ENCODE measurements around the gene SOX5.
"Not testable (repeated sequence)": the region's sequence is repeated elsewhere in the genome, so short reads cannot be mapped to it uniquely, and the experiment has no call there.

The SOX5 gene

GRCh38 chr12:23906329-23906728 lies 43.1 kb downstream of the SOX5 start:
- no peak for DNase-seq

- no peak for DNase-seq
Observed at GRCh38 chr12:23899434-23899833, 50.0 kb downstream of the SOX5 start.

GRCh38 chr12:23898121-23898520 lies 51.3 kb downstream of the SOX5 start:
- no peak for DNase-seq

GRCh38 chr12:23895792-23896218 lies 53.7 kb downstream of the SOX5 start:
- no peak for DNase-seq

- no peak for DNase-seq
Observed at GRCh38 chr12:23893611-23894010, 55.9 kb downstream of the SOX5 start.

GRCh38 chr12:23891115-23891514 lies 58.4 kb downstream of the SOX5 start:
- no peak for DNase-seq

- DNase-seq = no peak
Observed at GRCh38 chr12:23889069-23889440, 60.4 kb downstream of the SOX5 start.

- DNase-seq = no peak
Observed at GRCh38 chr12:23888396-23889068, 60.9 kb downstream of the SOX5 start.

GRCh38 chr12:23887055-23887835 lies 62.2 kb downstream of the SOX5 start:
- no peak for DNase-seq

- no peak for DNase-seq
Observed at GRCh38 chr12:23885394-23885793, 64.1 kb downstream of the SOX5 start.

GRCh38 chr12:23884909-23885308 lies 64.6 kb downstream of the SOX5 start:
- no peak for DNase-seq

GRCh38 chr12:23880988-23881387 lies 68.5 kb downstream of the SOX5 start:
- no peak for DNase-seq

GRCh38 chr12:23876618-23877017 lies 72.9 kb downstream of the SOX5 start:
- DNase-seq = not testable (repeated sequence)

- DNase-seq = no peak
Observed at GRCh38 chr12:23867794-23868193, 81.7 kb downstream of the SOX5 start.

GRCh38 chr12:23862701-23863100 lies 86.8 kb downstream of the SOX5 start:
- DNase-seq = no peak

- no peak for DNase-seq
Observed at GRCh38 chr12:23860019-23860418, 89.5 kb downstream of the SOX5 start.

- no peak for DNase-seq
Observed at GRCh38 chr12:23857178-23857577, 92.3 kb downstream of the SOX5 start.

- no peak for DNase-seq
Observed at GRCh38 chr12:23855813-23856212, 93.7 kb downstream of the SOX5 start.

- DNase-seq = no peak
Observed at GRCh38 chr12:23854598-23854997, 94.9 kb downstream of the SOX5 start.

GRCh38 chr12:23853640-23854039 lies 95.8 kb downstream of the SOX5 start:
- no peak for DNase-seq

GRCh38 chr12:23851602-23852001 lies 97.9 kb downstream of the SOX5 start:
- DNase-seq = no peak

GRCh38 chr12:23847857-23848256 lies 101.6 kb downstream of the SOX5 start:
- no peak for DNase-seq

- no peak for DNase-seq
Observed at GRCh38 chr12:23843958-23844357, 105.5 kb downstream of the SOX5 start.

- DNase-seq = no peak
Observed at GRCh38 chr12:23834076-23834475, 115.4 kb downstream of the SOX5 start.

GRCh38 chr12:23831739-23832138 lies 117.7 kb downstream of the SOX5 start:
- DNase-seq = no peak

Measured in CD4-positive, alpha-beta T cell treated with Interferon alpha-2 for 1 hour (primary cell).